Activated CD4-positive, alpha-beta T cell treated with anti-CD3 and anti-CD28 coated beads, Interleukin-2, amount 10 ng/mL, durations not matched to agents 7 days and 5 days (primary cell): ENCODE results near the gene PLOD3. TPM values are rescaled to one million over a fixed set of nuclear protein-coding genes. Genes with fewer than 3 reads are reported as not detected.
A peak's percentile ranks its signal among the peaks of the same experiment; 100 is the strongest.

Experiments used
- CTCF ChIA-PET: fragments of 350-600 bp; sonication (Branson Sonifier 250); formaldehyde crosslinking; loops from one replicate; lab custom pipeline; 2021; ENCODE audit warnings: antibody characterized with exemption; lab: Charles Lee
- POLR2A ChIA-PET: fragments of 350-600 bp; sonication (Branson Sonifier 250); formaldehyde crosslinking; loops from one replicate; lab custom pipeline; 2021; ENCODE audit warnings: antibody characterized with exemption; lab: Charles Lee
- DNase-seq: peaks from one replicate; pipeline ENCODE4 v3.0.0-alpha.2; 2020
- H3K27ac Mint-ChIP-seq: one replicate; pipeline ENCODE4 v1.8.0; 2021; ENCODE audit warnings: mild to moderate bottlenecking, moderate library complexity, mixed read lengths
- H3K27me3 Mint-ChIP-seq: one replicate; pipeline ENCODE4 v1.8.0; 2021; ENCODE audit warnings: mixed read lengths
- H3K36me3 Mint-ChIP-seq: one replicate; pipeline ENCODE4 v1.8.0; 2021; ENCODE audit warnings: low read depth, mixed read lengths
- H3K4me1 Mint-ChIP-seq: one replicate; pipeline ENCODE4 v1.8.0; 2021; ENCODE audit warnings: mixed read lengths
- H3K4me3 Mint-ChIP-seq: one replicate; pipeline ENCODE4 v1.8.0; 2021; ENCODE audit warnings: mild to moderate bottlenecking, moderate library complexity, mixed read lengths
- H3K9me3 Mint-ChIP-seq: one replicate; pipeline ENCODE4 v1.8.0; 2021; ENCODE audit warnings: mixed read lengths
- total RNA-seq, 2 experiments: library from RNA; stranded (reverse); gene quantifications; one replicate each; pipeline ENCODE4 v1.2.3, GENCODE V29; 2021

Gene PLOD3
- total RNA-seq, 2 experiments from 2014 or later = 59.7 to 69.5 TPM

- peaks cover 34% of the 10 kb centered on the region for H3K4me1 Mint-ChIP-seq
- H3K27me3 Mint-ChIP-seq = peaks cover 52% of the 10 kb centered on the region
- POLR2A ChIA-PET = no interaction called here
- DNase-seq = no peak
- CTCF ChIA-PET = interaction anchor here (1.4 to 2.3 kb wide), 3 partner anchors 9 to 20 kb away, joined by 4 to 13 read pairs (median 13); no protein-coding TSS in a partner anchor
- H3K27ac Mint-ChIP-seq = no peak overlapping the region
- peaks cover 8% of the 10 kb centered on the region for H3K36me3 Mint-ChIP-seq
- no peak overlapping the region for H3K4me3 Mint-ChIP-seq
- H3K9me3 Mint-ChIP-seq = no peaks in the 10 kb centered on the region
Observed at GRCh38 chr7:101164071-101164840, 53.1 kb downstream of the PLOD3 start.

GRCh38 chr7:101163279-101164070 is 53.9 kb downstream of the PLOD3 start:
- peak overlapping the region; percentile 72 for H3K4me3 Mint-ChIP-seq
- CTCF ChIA-PET = interaction anchor here (1.0 to 1.2 kb wide), 2 partner anchors 17 to 41 kb away, joined by 3 read pairs; no protein-coding TSS in a partner anchor
- peaks cover 12% of the 10 kb centered on the region for H3K36me3 Mint-ChIP-seq
- POLR2A ChIA-PET = no interaction called here
- H3K9me3 Mint-ChIP-seq = no peaks in the 10 kb centered on the region
- no peak overlapping the region for H3K27ac Mint-ChIP-seq
- H3K4me1 Mint-ChIP-seq = peaks cover 29% of the 10 kb centered on the region
- DNase-seq = peak; percentile 56
- peaks cover 47% of the 10 kb centered on the region for H3K27me3 Mint-ChIP-seq

GRCh38 chr7:101162551-101163278 is 54.7 kb downstream of the PLOD3 start:
- CTCF ChIA-PET = interaction anchor here (0.5 to 1.2 kb wide), 3 partner anchors 16 to 85 kb away, joined by 3 read pairs; no protein-coding TSS in a partner anchor
- no peak for DNase-seq
- Mint-ChIP-seq H3K4me1 (peaks cover 27% of the 10 kb centered on the region), H3K9me3 (no peaks in the 10 kb centered on the region), H3K4me3 (peak overlapping the region; percentile 62), H3K36me3 (peaks cover 12% of the 10 kb centered on the region), H3K27ac (no peak overlapping the region), H3K27me3 (peaks cover 40% of the 10 kb centered on the region)
- POLR2A ChIA-PET = no interaction called here

- H3K4me3 Mint-ChIP-seq = peak overlapping the region; percentile 62
- peaks cover 23% of the 10 kb centered on the region for H3K4me1 Mint-ChIP-seq
- no peak for DNase-seq
- peaks cover 31% of the 10 kb centered on the region for H3K27me3 Mint-ChIP-seq
- peaks cover 13% of the 10 kb centered on the region for H3K36me3 Mint-ChIP-seq
- H3K9me3 Mint-ChIP-seq = no peaks in the 10 kb centered on the region
- ChIA-PET POLR2A (no interaction called here), CTCF (interaction anchor here (1.0 to 1.4 kb wide), 2 partner anchors 12 to 18 kb away, joined by 4 to 5 read pairs; no protein-coding TSS in a partner anchor)
- H3K27ac Mint-ChIP-seq = no peak overlapping the region
Observed at GRCh38 chr7:101161692-101162471, 55.5 kb downstream of the PLOD3 start.

GRCh38 chr7:101160910-101161309 is 56.5 kb downstream of the PLOD3 start:
- H3K4me1 Mint-ChIP-seq = peaks cover 22% of the 10 kb centered on the region

GRCh38 chr7:101159696-101160674 is 57.4 kb downstream of the PLOD3 start:
- H3K4me3 Mint-ChIP-seq = no peak overlapping the region
- ChIA-PET CTCF (interaction anchor here (1.8 kb wide), 1 partner anchor 14 kb away, joined by 5 read pairs; no protein-coding TSS in a partner anchor), POLR2A (no interaction called here)
- H3K4me1 Mint-ChIP-seq = peaks cover 22% of the 10 kb centered on the region
- peaks cover 16% of the 10 kb centered on the region for H3K36me3 Mint-ChIP-seq
- DNase-seq = no peak
- no peaks in the 10 kb centered on the region for H3K9me3 Mint-ChIP-seq
- no peak overlapping the region for H3K27ac Mint-ChIP-seq
- peaks cover 14% of the 10 kb centered on the region for H3K27me3 Mint-ChIP-seq

More at GRCh38 chr7:101160910-101161309, 56.5 kb downstream of the PLOD3 start:
- no peak overlapping the region for H3K27ac Mint-ChIP-seq
- peaks cover 23% of the 10 kb centered on the region for H3K27me3 Mint-ChIP-seq
- no peak overlapping the region for H3K4me3 Mint-ChIP-seq
- no peak for DNase-seq
- ChIA-PET CTCF (interaction anchor here (0.6 to 1.4 kb wide), 3 partner anchors 13 to 44 kb away, joined by 3 to 5 read pairs (median 4); no protein-coding TSS in a partner anchor), POLR2A (no interaction called here)
- H3K9me3 Mint-ChIP-seq = no peaks in the 10 kb centered on the region
- H3K36me3 Mint-ChIP-seq = peaks cover 18% of the 10 kb centered on the region

GRCh38 chr7:101156866-101157589 is 60.4 kb downstream of the PLOD3 start:
- H3K4me3 Mint-ChIP-seq = no peak overlapping the region
- peaks cover 19% of the 10 kb centered on the region for H3K4me1 Mint-ChIP-seq
- CTCF ChIA-PET = interaction anchor here (0.7 to 3.2 kb wide), 11 partner anchors 9 to 135 kb away, joined by 3 to 17 read pairs (median 4); partner anchors contain the start of genes SERPINE1 and VGF
- no peaks in the 10 kb centered on the region for H3K9me3 Mint-ChIP-seq
- no peak for DNase-seq
- peaks cover 16% of the 10 kb centered on the region for H3K36me3 Mint-ChIP-seq
- H3K27me3 Mint-ChIP-seq = peaks cover 13% of the 10 kb centered on the region
- POLR2A ChIA-PET = no interaction called here
- no peak overlapping the region for H3K27ac Mint-ChIP-seq

- Mint-ChIP-seq H3K9me3 (no peaks in the 10 kb centered on the region), H3K4me1 (peaks cover 18% of the 10 kb centered on the region), H3K36me3 (peaks cover 14% of the 10 kb centered on the region), H3K27ac (no peak overlapping the region), H3K4me3 (no peak overlapping the region), H3K27me3 (peaks cover 12% of the 10 kb centered on the region)
- ChIA-PET POLR2A (no interaction called here), CTCF (interaction anchor here (0.7 to 3.2 kb wide), 5 partner anchors 9 to 33 kb away, joined by 3 to 17 read pairs (median 5); partner anchors contain the start of genes SERPINE1 and VGF)
- DNase-seq = no peak
Observed at GRCh38 chr7:101156277-101156676, 61.1 kb downstream of the PLOD3 start.
